ENCODE data around the gene KLF6.

- TF ChIP-seq POLR2A (IDR thresholded peaks at IDR 0.05) (peak in 1 of 2 donors; percentile 42), CTCF (IDR thresholded peaks at IDR 0.05 in 4 of 5, conservative IDR thresholded peaks at IDR 0.05 in 1 of 5) (no peak)
These were observed 26.4 kb upstream of the KLF6 start for GRCh38 chr10:3811291-3811870.

Measured in gastrocnemius medialis (tissue), 4 donors.